HTERT RPE-1 (cell line): ENCODE data around the gene ST6GALNAC4.

ENCODE experiments used
- in situ Hi-C: fragments of 300-500 bp; cut with MboI; formaldehyde crosslinking; loops from 4 replicates; pipeline ENCODE4 v1.14.3; 2020; ENCODE audit warnings: low sequenced_read_pairs

ST6GALNAC4 gene

GRCh38 chr9:127915801-127916719 is 781 bp downstream of the ST6GALNAC4 start:
- in situ Hi-C loops = no loop called here

- in situ Hi-C loops = no loop called here
Measured at GRCh38 chr9:127915325-127915752, 1.5 kb downstream of the ST6GALNAC4 start.

GRCh38 chr9:127913682-127914081 is 3.2 kb downstream of the ST6GALNAC4 start:
- in situ Hi-C loops = no loop called here

GRCh38 chr9:127912882-127913281 is 4.0 kb downstream of the ST6GALNAC4 start:
- in situ Hi-C loops = no loop called here

GRCh38 chr9:127912296-127912695 is 4.5 kb downstream of the ST6GALNAC4 start:
- in situ Hi-C loops = no loop called here

- in situ Hi-C loops = no loop called here
Measured at GRCh38 chr9:127910613-127911205, 6.1 kb downstream of the ST6GALNAC4 start.

GRCh38 chr9:127909839-127910273 is 7.0 kb downstream of the ST6GALNAC4 start:
- in situ Hi-C loops = no loop called here

- in situ Hi-C loops = no loop called here
Measured at GRCh38 chr9:127908660-127908926, 8.2 kb downstream of the ST6GALNAC4 start.

GRCh38 chr9:127907867-127908659 is 8.8 kb downstream of the ST6GALNAC4 start:
- in situ Hi-C loops = no loop called here

GRCh38 chr9:127905788-127906191 is 11.1 kb downstream of the ST6GALNAC4 start:
- in situ Hi-C loops = no loop called here

- in situ Hi-C loops = no loop called here
Measured at GRCh38 chr9:127905004-127905728, 11.7 kb downstream of the ST6GALNAC4 start.

GRCh38 chr9:127904561-127905003 is 12.3 kb downstream of the ST6GALNAC4 start:
- in situ Hi-C loops = no loop called here

GRCh38 chr9:127903557-127904475 is 13.0 kb downstream of the ST6GALNAC4 start:
- in situ Hi-C loops = no loop called here

GRCh38 chr9:127899128-127899943 is 17.5 kb downstream of the ST6GALNAC4 start, which contains the start of gene ST6GALNAC6:
Gene ST6GALNAC6, minus strand, starts transcription at chr9:127899603. Its CDS starts 1,622 bp downstream, at chr9:127897981.
- in situ Hi-C loops = no loop called here

- in situ Hi-C loops = no loop called here
Measured at GRCh38 chr9:127898433-127899127, 18.3 kb downstream of the ST6GALNAC4 start.

- in situ Hi-C loops = no loop called here
Measured at GRCh38 chr9:127897193-127897692, 19.6 kb downstream of the ST6GALNAC4 start.

GRCh38 chr9:127896395-127897192 is 20.2 kb downstream of the ST6GALNAC4 start:
- in situ Hi-C loops = no loop called here
